Activated CD8-positive, alpha-beta memory T cell treated with anti-CD3 and anti-CD28 coated beads for 36 hours (primary cell): ENCODE measurements around the gene TRPV5. TPM values are rescaled to one million over a fixed set of nuclear protein-coding genes. Genes with fewer than 3 reads are reported as not detected.

Experiments
- CTCF ChIA-PET: fragments of 350-600 bp; sonication (Branson Sonifier 250); formaldehyde crosslinking; loops from one replicate; lab custom pipeline; 2021; ENCODE audit warnings: antibody characterized with exemption; lab: Charles Lee
- POLR2A ChIA-PET: fragments of 350-600 bp; sonication (Branson Sonifier 250); formaldehyde crosslinking; loops from one replicate; lab custom pipeline; 2021; ENCODE audit warnings: antibody characterized with exemption; lab: Charles Lee
- total RNA-seq, 2 experiments: library from RNA; stranded (reverse); gene quantifications; one replicate each; pipeline ENCODE4 v1.2.3, GENCODE V29; 2021

The TRPV5 gene
- total RNA-seq, 2 experiments from 2014 or later = not detected

GRCh38 chr7:142914121-142914520 is 19.4 kb downstream of the TRPV5 start:
- POLR2A ChIA-PET = no interaction called here
- CTCF ChIA-PET = no interaction called here

DNA sequence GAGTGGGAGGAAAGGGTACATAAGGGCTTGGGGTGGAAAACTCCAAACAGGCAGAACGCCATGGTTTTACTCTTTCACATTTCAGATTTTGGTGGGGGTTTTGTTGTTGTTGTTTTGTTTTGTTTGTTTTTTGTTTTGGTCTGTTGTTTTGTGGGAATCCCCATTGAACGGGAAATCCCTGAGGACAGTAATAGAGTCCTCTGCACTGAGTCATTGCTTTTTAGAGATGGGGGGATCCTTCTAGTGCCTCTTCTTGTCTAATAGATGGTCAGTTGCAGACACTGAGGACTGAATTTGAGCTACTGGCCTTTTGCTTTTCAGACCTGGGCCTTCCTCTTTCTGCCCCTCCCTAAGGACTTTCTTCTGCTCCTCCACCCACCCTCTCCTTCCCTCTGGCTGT is 20.0 kb downstream of the TRPV5 start:
- ChIA-PET POLR2A (no interaction called here), CTCF (no interaction called here)

- ChIA-PET POLR2A (no interaction called here), CTCF (no interaction called here)
These were observed 20.5 kb downstream of the TRPV5 start for GRCh38 chr7:142913051-142913450.

GRCh38 chr7:142910481-142910880 is 23.1 kb downstream of the TRPV5 start:
- ChIA-PET POLR2A (no interaction called here), CTCF (interaction anchor here (1.1 kb wide), 1 partner anchor 93 kb away, joined by 3 read pairs; no protein-coding TSS in a partner anchor)

DNA sequence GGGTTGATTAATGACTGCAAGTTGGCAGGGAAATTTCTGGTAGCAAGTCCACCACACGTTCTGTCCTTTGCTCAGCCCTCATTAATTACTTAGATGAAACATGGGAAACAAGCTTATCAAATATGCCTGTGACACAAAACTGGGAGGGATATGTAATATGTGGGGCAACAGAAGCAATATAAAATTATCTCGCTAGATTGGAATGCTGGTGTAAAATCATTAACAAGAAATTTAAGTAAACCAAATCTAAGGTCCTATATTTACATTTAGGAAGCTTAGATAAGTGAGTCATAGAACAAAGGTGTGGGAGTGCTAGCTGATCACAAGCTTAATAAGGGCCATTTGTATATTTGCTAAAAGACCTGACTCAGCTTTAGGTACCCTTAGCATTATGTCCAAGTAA is 23.5 kb downstream of the TRPV5 start:
- ChIA-PET POLR2A (no interaction called here), CTCF (interaction anchor here (1.1 kb wide), 1 partner anchor 93 kb away, joined by 3 read pairs; no protein-coding TSS in a partner anchor)

DNA sequence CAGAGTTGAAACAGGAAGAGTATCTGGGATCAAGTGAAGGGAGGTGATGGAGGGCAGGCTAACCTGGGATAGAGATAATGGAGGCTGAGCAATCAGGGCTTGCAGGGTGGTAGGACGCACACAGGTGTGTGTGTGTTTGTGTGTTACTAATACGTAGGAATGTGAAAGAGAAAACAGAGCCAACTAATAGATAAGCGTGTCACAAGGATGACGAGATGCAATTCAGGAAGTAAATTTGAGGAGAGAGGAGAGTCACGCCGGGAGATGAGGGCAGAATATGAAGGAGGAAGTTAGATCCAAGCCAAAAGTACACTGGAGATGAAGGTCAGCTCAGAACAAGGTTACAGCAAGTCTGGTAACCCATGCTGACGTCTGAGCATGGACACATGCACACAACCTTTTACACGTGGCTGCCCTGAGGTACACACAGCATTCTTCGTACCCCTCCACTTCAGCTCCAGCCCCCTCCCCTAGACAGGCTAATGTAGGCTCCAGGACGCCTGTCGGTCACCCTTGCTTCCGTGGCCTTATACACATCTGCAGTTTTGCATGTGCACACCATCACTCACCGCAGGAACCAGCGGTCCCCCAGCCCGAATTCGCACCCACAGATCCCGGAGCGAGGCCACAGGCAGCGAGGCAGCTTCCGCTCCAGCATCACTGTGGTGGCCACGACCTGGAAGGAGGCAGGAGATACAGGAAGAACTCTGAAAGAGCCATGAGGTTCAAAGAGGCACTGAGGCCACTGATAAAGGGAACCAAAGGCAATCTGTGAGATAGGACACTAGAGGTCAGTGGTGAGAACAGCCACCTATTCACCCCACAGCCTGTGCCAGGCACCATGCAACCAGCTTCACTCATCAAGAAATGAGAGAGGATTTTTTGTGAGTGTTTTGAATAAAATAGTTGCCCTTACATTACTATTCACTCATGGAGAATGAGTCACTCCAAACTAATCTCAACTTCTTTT is 24.3 kb downstream of the TRPV5 start:
- ChIA-PET POLR2A (no interaction called here), CTCF (interaction anchor here (1.1 kb wide), 1 partner anchor 94 kb away, joined by 3 read pairs; no protein-coding TSS in a partner anchor)

DNA sequence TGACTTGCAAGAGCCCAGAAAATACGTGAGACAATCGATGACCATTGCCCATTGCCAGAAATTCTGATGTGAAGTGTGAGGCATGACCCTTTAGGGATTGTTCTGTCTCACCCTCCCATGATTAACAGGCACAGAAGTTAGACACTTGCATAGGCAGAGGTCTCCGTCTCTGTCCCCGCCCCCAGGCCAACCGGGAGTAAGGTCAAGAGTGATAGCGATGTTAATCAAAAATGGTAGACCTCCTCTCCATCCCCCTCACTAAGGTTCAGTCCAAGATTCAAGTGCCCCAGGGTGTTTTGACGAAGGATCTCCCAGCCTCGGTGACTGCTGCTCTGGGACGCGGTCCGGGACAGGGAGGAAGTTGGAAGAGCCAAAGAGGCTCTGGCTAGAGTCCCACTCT is 25.3 kb downstream of the TRPV5 start:
- POLR2A ChIA-PET = no interaction called here
- CTCF ChIA-PET = no interaction called here

GRCh38 chr7:142906643-142907042 is 26.9 kb downstream of the TRPV5 start:
- CTCF ChIA-PET = no interaction called here
- POLR2A ChIA-PET = no interaction called here

DNA sequence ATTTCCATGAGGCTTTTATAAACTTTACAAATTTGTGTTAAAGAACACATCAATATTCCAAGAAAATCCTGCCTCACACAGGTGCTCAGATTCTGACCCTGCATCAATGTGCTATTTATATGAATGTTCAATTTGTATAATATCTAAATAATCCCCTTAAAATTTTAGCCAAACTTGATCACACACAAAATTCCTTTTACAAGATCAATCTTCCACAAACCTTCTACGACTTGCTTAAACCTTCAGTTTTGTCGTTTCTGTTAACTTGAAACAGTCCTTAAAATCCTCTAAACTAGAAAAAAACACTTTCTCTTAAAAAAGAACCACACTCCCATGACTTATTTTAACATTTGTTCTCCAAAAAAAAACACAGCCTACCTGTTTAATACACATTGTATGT is 27.8 kb downstream of the TRPV5 start:
- ChIA-PET CTCF (no interaction called here), POLR2A (no interaction called here)

DNA sequence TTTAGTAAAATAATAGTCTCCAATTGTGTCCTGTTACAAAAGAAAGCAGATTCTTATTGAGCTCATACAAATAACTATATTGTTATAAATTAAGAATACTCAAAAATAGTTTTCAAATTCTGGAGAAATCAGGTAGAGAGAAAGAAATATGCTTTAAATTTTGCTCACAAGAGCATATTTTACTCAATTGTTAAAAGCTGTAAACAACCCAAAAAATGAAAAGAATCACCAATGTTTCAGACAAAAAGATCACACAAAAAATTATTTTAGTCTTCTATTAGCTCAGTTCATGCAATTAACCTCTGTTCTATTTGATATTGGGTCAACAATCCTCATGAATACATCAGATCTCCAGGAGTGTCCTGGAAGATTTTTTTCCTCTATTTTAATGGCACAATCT is 29.4 kb downstream of the TRPV5 start:
- ChIA-PET POLR2A (no interaction called here), CTCF (no interaction called here)

- ChIA-PET POLR2A (no interaction called here), CTCF (interaction anchor here (0.7 to 1.6 kb wide), 2 partner anchors 9 to 412 kb away, joined by 3 read pairs; no protein-coding TSS in a partner anchor)
These were observed 31.9 kb downstream of the TRPV5 start for GRCh38 chr7:142901426-142902259.

- CTCF ChIA-PET = no interaction called here
- POLR2A ChIA-PET = no interaction called here
These were observed 33.9 kb downstream of the TRPV5 start for GRCh38 chr7:142899661-142900060.

DNA sequence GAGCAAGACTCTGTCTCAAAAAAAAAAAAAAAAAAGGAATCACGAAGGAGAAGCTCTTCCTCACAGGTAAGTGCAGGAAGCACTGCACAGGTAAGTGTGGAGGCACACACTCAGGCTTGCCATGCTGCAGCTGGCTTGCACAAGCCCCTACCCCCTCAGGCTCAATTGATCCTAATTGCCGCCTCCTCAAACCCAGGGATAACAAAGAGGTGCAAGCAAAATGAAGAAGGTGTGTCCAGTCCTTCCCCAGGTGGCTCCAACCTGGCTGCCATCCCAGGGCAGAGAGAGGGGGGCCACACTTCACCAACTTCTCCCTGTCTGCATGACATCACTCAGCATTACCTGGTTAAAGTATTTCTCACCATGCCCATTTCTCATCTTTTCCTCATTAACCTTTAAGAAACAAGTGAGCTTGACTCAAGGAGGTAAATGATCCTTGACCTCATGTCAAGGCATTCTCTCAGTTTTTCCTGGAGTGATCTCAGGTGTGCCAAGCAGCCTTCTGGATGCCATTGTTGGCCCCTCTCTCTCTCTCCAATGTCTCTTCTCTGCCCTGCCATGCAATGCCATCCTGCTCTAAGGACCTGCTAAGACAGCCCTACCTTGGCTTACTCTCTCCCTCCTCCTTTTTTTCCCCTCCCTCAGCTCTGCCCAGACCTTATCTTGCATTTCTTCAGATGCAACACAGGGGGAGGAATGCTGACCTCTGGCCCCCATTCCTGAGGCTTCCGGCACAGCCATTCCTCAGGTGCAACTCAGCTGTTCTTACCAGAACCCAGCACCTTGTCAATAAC is 35.0 kb downstream of the TRPV5 start:
- CTCF ChIA-PET = no interaction called here
- POLR2A ChIA-PET = no interaction called here

- CTCF ChIA-PET = interaction anchor here (0.7 kb wide), 1 partner anchor 842 kb away, joined by 3 read pairs; no protein-coding TSS in a partner anchor
- POLR2A ChIA-PET = no interaction called here
These were observed 35.9 kb downstream of the TRPV5 start for GRCh38 chr7:142897691-142898090.

- ChIA-PET CTCF (no interaction called here), POLR2A (no interaction called here)
These were observed 36.7 kb downstream of the TRPV5 start for GRCh38 chr7:142896741-142897379.

GRCh38 chr7:142896151-142896550 is 37.4 kb downstream of the TRPV5 start:
- POLR2A ChIA-PET = no interaction called here
- CTCF ChIA-PET = interaction anchor here (0.9 kb wide), 1 partner anchor 41 kb away, joined by 3 read pairs; the partner anchor contains the start of gene EPHB6

- ChIA-PET CTCF (interaction anchor here (0.9 kb wide), 1 partner anchor 40 kb away, joined by 3 read pairs; the partner anchor contains the start of gene EPHB6), POLR2A (no interaction called here)
These were observed 38.5 kb downstream of the TRPV5 start for GRCh38 chr7:142894985-142895593.
